Mucosa of stomach (tissue), 1 donor: ENCODE results near the gene LCP2.

ENCODE experiments used
- H3K27me3 ChIP-seq: one replicate; pipeline ENCODE4 v1.7.0; 2013; ENCODE audit warnings: mild to moderate bottlenecking, low read length; ENCODE audit not compliant: control insufficient read depth, insufficient read depth
- H3K36me3 ChIP-seq: one replicate; pipeline ENCODE4 v1.7.0; 2013; ENCODE audit warnings: low read length; ENCODE audit not compliant: control insufficient read depth, insufficient read depth
- H3K4me1 ChIP-seq: one replicate; pipeline ENCODE4 v1.7.0; 2013; ENCODE audit warnings: mild to moderate bottlenecking, low read length; ENCODE audit not compliant: control insufficient read depth, insufficient read depth
- H3K4me3 ChIP-seq: one replicate; pipeline ENCODE4 v1.7.0; 2013; ENCODE audit warnings: low read length
- H3K9ac ChIP-seq: one replicate; pipeline ENCODE4 v1.7.0; 2013; ENCODE audit warnings: mild to moderate bottlenecking, low read length, moderate library complexity
- H3K9me3 ChIP-seq: one replicate; pipeline ENCODE4 v1.7.0; 2013; ENCODE audit warnings: mild to moderate bottlenecking, low read length, moderate library complexity; ENCODE audit not compliant: control insufficient read depth
- donor health status: Pancreatic carcinoma.

The LCP2 gene

GRCh38 chr5:170228762-170229435, 68.7 kb downstream of the LCP2 start:
- Histone ChIP-seq H3K9ac (no peak overlapping the region), H3K4me1 (no peaks in the 10 kb centered on the region), H3K4me3 (no peak overlapping the region), H3K27me3 (no peaks in the 10 kb centered on the region), H3K36me3 (no peaks in the 10 kb centered on the region), H3K9me3 (no peaks in the 10 kb centered on the region)

- Histone ChIP-seq H3K4me1 (no peaks in the 10 kb centered on the region), H3K27me3 (no peaks in the 10 kb centered on the region), H3K4me3 (no peak overlapping the region), H3K9ac (no peak overlapping the region), H3K9me3 (no peaks in the 10 kb centered on the region), H3K36me3 (no peaks in the 10 kb centered on the region)
These were observed 70.9 kb downstream of the LCP2 start for GRCh38 chr5:170226661-170227060.

- no peak overlapping the region for H3K4me3 ChIP-seq
These were observed 71.4 kb downstream of the LCP2 start for GRCh38 chr5:170226129-170226615.

GRCh38 chr5:170225326-170226128, 72.0 kb downstream of the LCP2 start:
- H3K27me3 ChIP-seq = no peaks in the 10 kb centered on the region
- H3K4me3 ChIP-seq = no peak overlapping the region
- no peak overlapping the region for H3K9ac ChIP-seq
- H3K4me1 ChIP-seq = no peaks in the 10 kb centered on the region
- no peaks in the 10 kb centered on the region for H3K36me3 ChIP-seq
- H3K9me3 ChIP-seq = no peaks in the 10 kb centered on the region

More at GRCh38 chr5:170226129-170226615, 71.4 kb downstream of the LCP2 start:
- Histone ChIP-seq H3K9ac (no peak overlapping the region), H3K27me3 (no peaks in the 10 kb centered on the region), H3K36me3 (no peaks in the 10 kb centered on the region), H3K4me1 (no peaks in the 10 kb centered on the region), H3K9me3 (no peaks in the 10 kb centered on the region)

- Histone ChIP-seq H3K27me3 (no peaks in the 10 kb centered on the region), H3K9ac (no peak overlapping the region), H3K9me3 (no peaks in the 10 kb centered on the region), H3K4me3 (no peak overlapping the region), H3K4me1 (no peaks in the 10 kb centered on the region), H3K36me3 (no peaks in the 10 kb centered on the region)
These were observed 73.7 kb downstream of the LCP2 start for GRCh38 chr5:170223906-170224305.

- Histone ChIP-seq H3K9me3 (no peaks in the 10 kb centered on the region), H3K27me3 (no peaks in the 10 kb centered on the region), H3K9ac (no peak overlapping the region), H3K36me3 (no peaks in the 10 kb centered on the region), H3K4me3 (no peak overlapping the region), H3K4me1 (no peaks in the 10 kb centered on the region)
These were observed 74.2 kb downstream of the LCP2 start for GRCh38 chr5:170223360-170223759.

GRCh38 chr5:170221327-170221741, 76.2 kb downstream of the LCP2 start:
- Histone ChIP-seq H3K4me3 (no peak overlapping the region), H3K36me3 (no peaks in the 10 kb centered on the region), H3K9me3 (no peaks in the 10 kb centered on the region), H3K27me3 (no peaks in the 10 kb centered on the region), H3K4me1 (no peaks in the 10 kb centered on the region), H3K9ac (no peak overlapping the region)

GRCh38 chr5:170220191-170220590, 77.4 kb downstream of the LCP2 start:
- Histone ChIP-seq H3K4me3 (no peak overlapping the region), H3K4me1 (no peaks in the 10 kb centered on the region), H3K27me3 (no peaks in the 10 kb centered on the region), H3K9ac (no peak overlapping the region), H3K36me3 (no peaks in the 10 kb centered on the region), H3K9me3 (no peaks in the 10 kb centered on the region)

- Histone ChIP-seq H3K9me3 (no peaks in the 10 kb centered on the region), H3K4me1 (no peaks in the 10 kb centered on the region), H3K4me3 (no peak overlapping the region), H3K27me3 (no peaks in the 10 kb centered on the region), H3K9ac (no peak overlapping the region), H3K36me3 (no peaks in the 10 kb centered on the region)
These were observed 78.0 kb downstream of the LCP2 start for GRCh38 chr5:170219615-170220014.

- H3K9me3 ChIP-seq = no peaks in the 10 kb centered on the region
- no peak overlapping the region for H3K9ac ChIP-seq
These were observed 78.9 kb downstream of the LCP2 start for GRCh38 chr5:170218726-170219125.

GRCh38 chr5:170217831-170218230, 79.7 kb downstream of the LCP2 start:
- Histone ChIP-seq H3K27me3 (no peaks in the 10 kb centered on the region), H3K4me3 (no peak overlapping the region), H3K4me1 (no peaks in the 10 kb centered on the region), H3K9ac (no peak overlapping the region), H3K9me3 (no peaks in the 10 kb centered on the region), H3K36me3 (no peaks in the 10 kb centered on the region)

More at GRCh38 chr5:170218726-170219125, 78.9 kb downstream of the LCP2 start:
- Histone ChIP-seq H3K27me3 (no peaks in the 10 kb centered on the region), H3K4me3 (no peak overlapping the region), H3K4me1 (no peaks in the 10 kb centered on the region), H3K36me3 (no peaks in the 10 kb centered on the region)

GRCh38 chr5:170216257-170216864, 81.2 kb downstream of the LCP2 start:
- no peak overlapping the region for H3K4me3 ChIP-seq
- no peaks in the 10 kb centered on the region for H3K4me1 ChIP-seq
- H3K36me3 ChIP-seq = no peaks in the 10 kb centered on the region
- H3K9ac ChIP-seq = no peak overlapping the region
- H3K9me3 ChIP-seq = no peaks in the 10 kb centered on the region
- H3K27me3 ChIP-seq = no peaks in the 10 kb centered on the region
